Measurements from ENCODE around the gene AFTPH. TPM values are rescaled to one million over a fixed set of nuclear protein-coding genes. Genes with fewer than 3 reads are reported as not detected.

AFTPH gene
- total RNA-seq, 1 experiment from 2014 or later: 40.5 TPM

DNA sequence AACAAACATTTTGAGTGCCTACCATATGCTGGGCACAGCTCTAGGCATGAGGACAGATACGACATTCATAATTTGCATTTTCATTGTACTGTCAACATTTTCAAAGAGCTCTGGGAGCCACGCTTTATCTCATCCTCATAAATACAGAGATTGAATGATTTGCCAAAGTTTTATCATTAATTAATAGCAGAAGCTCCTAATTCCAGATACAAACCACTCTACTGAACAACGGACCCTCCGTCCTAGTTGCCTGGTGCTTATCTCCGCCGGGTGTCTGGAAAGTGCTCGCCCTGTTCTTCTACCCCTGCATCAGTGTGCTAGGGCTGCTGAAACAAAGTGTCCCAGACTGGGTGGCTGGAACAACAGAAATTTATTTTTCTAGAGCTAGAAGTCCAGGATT is 105.7 kb downstream of the AFTPH start:
- H4K20me1 ChIP-seq (ENCODE audit: insufficient read depth): peaks cover 8% of the 10 kb centered on the region; the same call in 1 of the 2 replicates
- intact Hi-C loops (cut with micrococcal nuclease; ENCODE audit: unreplicated experiment): no loop called here
- POLR2A ChIA-PET (ENCODE audit: unreplicated experiment): no interaction called here
- H3K27me3 ChIP-seq (ENCODE audit: insufficient read depth, low read depth): no peaks in the 10 kb centered on the region
- H3K9me3 ChIP-seq (ENCODE audit: insufficient read depth, low read depth): no peaks in the 10 kb centered on the region
- TF ChIP-seq, protein P1, sequence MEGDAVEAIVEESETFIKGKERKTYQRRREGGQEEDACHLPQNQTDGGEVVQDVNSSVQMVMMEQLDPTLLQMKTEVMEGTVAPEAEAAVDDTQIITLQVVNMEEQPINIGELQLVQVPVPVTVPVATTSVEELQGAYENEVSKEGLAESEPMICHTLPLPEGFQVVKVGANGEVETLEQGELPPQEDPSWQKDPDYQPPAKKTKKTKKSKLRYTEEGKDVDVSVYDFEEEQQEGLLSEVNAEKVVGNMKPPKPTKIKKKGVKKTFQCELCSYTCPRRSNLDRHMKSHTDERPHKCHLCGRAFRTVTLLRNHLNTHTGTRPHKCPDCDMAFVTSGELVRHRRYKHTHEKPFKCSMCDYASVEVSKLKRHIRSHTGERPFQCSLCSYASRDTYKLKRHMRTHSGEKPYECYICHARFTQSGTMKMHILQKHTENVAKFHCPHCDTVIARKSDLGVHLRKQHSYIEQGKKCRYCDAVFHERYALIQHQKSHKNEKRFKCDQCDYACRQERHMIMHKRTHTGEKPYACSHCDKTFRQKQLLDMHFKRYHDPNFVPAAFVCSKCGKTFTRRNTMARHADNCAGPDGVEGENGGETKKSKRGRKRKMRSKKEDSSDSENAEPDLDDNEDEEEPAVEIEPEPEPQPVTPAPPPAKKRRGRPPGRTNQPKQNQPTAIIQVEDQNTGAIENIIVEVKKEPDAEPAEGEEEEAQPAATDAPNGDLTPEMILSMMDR (conservative IDR thresholded peaks at IDR 0.05): no peak
- TF ChIP-seq EZH2 (IDR thresholded peaks at IDR 0.05; ENCODE audit: low read depth): no peak
- 0 out of 2 replicates have a peak, but pooled peaks cover 11% of the 10 kb centered on the region for H3K36me3 ChIP-seq (ENCODE audit: low read depth)
- H3K4me2 ChIP-seq: no peak overlapping the region
- BruUV-seq (replicated peaks): no TSS peak
- H2AFZ ChIP-seq: no peak overlapping the region
- no peak overlapping the region for H3K27ac ChIP-seq
- peaks cover 14% of the 10 kb centered on the region for H3F3A ChIP-seq (ENCODE audit: insufficient read depth, low read depth)
- CTCF ChIA-PET: interaction anchor here (0.6 kb wide), 1 partner anchor 209 kb away, joined by 4 read pairs; no protein-coding TSS in a partner anchor
- H3K4me1 ChIP-seq (replicated peaks; ENCODE audit: insufficient read depth): no peaks in the 10 kb centered on the region
- no peak overlapping the region for H3K4me3 ChIP-seq
- no peak for DNase-seq
- H3K79me2 ChIP-seq (ENCODE audit: low read depth): peaks cover 17% of the 10 kb centered on the region; the same call in 1 of the 2 replicates
- no peaks in the 10 kb centered on the region for H3K9me2 ChIP-seq (ENCODE audit: insufficient read depth)

DNA sequence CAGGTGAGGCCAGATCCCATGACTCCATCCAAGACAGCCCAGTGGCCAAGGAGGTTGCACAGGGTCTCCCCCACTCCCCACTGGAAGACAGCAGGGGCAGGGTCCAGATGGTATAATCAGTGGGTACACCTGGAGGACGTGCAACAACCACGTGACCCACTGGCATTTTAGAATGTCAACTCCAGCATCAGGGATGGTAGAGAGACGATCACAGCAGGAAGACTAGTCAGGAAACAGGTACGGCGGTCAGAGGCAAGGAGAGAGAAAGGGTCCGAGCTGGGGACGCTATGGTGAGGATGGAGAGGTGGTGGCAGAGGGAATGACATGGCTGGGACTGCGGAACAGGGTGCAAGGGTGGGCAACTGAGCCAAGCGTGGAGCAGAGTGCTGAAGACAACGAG is 106.6 kb downstream of the AFTPH start:
- Histone ChIP-seq H3K79me2 (ENCODE audit: low read depth) (peaks cover 24% of the 10 kb centered on the region), H3K27ac (no peak overlapping the region), H3K27me3 (ENCODE audit: insufficient read depth, low read depth) (no peaks in the 10 kb centered on the region), H2AFZ (no peak overlapping the region), H3F3A (ENCODE audit: insufficient read depth, low read depth) (peaks cover 14% of the 10 kb centered on the region), H3K4me1 (replicated peaks; ENCODE audit: insufficient read depth) (no peaks in the 10 kb centered on the region), H3K9me3 (ENCODE audit: insufficient read depth, low read depth) (no peaks in the 10 kb centered on the region), H3K4me2 (no peak overlapping the region), H4K20me1 (ENCODE audit: insufficient read depth) (peaks cover 8% of the 10 kb centered on the region; the same call in 1 of the 2 replicates), H3K36me3 (ENCODE audit: low read depth) (peaks cover 14% of the 10 kb centered on the region; the same call in 1 of the 2 replicates), H3K4me3 (no peak overlapping the region), H3K9me2 (ENCODE audit: insufficient read depth) (no peaks in the 10 kb centered on the region)
- CTCF ChIA-PET: no interaction called here
- no TSS peak for BruUV-seq (replicated peaks)
- POLR2A ChIA-PET (ENCODE audit: unreplicated experiment): no interaction called here
- TF ChIP-seq, protein P1 (conservative IDR thresholded peaks at IDR 0.05): no peak
- no peak for TF ChIP-seq EZH2 (IDR thresholded peaks at IDR 0.05; ENCODE audit: low read depth)
- no peak for DNase-seq
- intact Hi-C loops (cut with micrococcal nuclease; ENCODE audit: unreplicated experiment): no loop called here

DNA sequence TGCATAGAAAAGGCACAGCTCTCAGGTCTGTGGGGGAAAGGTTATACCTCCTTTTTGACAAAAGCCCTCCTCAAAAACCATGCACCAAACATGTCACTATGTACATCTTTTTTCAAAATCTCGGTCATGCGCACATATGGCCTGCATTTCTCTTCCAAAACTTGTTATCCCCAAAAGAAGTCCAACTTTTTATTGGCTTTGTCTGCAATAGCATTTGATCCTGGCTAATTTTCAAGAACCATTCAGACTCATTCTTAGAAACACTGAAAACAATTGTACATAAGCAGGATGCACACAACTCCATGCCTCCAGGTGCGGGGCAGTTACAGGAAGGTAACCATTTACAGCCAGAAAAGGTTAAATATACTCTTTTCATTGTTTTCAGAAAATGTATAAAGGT is 107.6 kb downstream of the AFTPH start:
- Histone ChIP-seq H3K4me1 (replicated peaks; ENCODE audit: insufficient read depth) (no peaks in the 10 kb centered on the region), H4K20me1 (ENCODE audit: insufficient read depth) (peaks cover 8% of the 10 kb centered on the region; the same call in 1 of the 2 replicates), H3K79me2 (ENCODE audit: low read depth) (peaks cover 34% of the 10 kb centered on the region), H3K4me3 (no peak overlapping the region), H3K9me2 (ENCODE audit: insufficient read depth) (no peaks in the 10 kb centered on the region), H3K27ac (no peak overlapping the region), H3K27me3 (ENCODE audit: insufficient read depth, low read depth) (no peaks in the 10 kb centered on the region), H3K4me2 (no peak overlapping the region), H3K9me3 (ENCODE audit: insufficient read depth, low read depth) (no peaks in the 10 kb centered on the region), H2AFZ (no peak overlapping the region), H3F3A (ENCODE audit: insufficient read depth, low read depth) (peaks cover 14% of the 10 kb centered on the region), H3K36me3 (ENCODE audit: low read depth) (peaks cover 21% of the 10 kb centered on the region; the same call in 1 of the 2 replicates)
- intact Hi-C loops (cut with micrococcal nuclease; ENCODE audit: unreplicated experiment): no loop called here
- DNase-seq: no peak
- POLR2A ChIA-PET (ENCODE audit: unreplicated experiment): no interaction called here
- no TSS peak for BruUV-seq (replicated peaks)
- CTCF ChIA-PET: no interaction called here
- TF ChIP-seq, protein P1 (conservative IDR thresholded peaks at IDR 0.05): no peak
- TF ChIP-seq EZH2 (IDR thresholded peaks at IDR 0.05; ENCODE audit: low read depth): no peak
